ENCODE data around the gene BTD. TPM values are rescaled to one million over a fixed set of nuclear protein-coding genes. Genes with fewer than 3 reads are reported as not detected.

BTD gene
- total and polyA plus RNA-seq, 4 donors = 45.8 to 78.1 (median 47.8) TPM

DNA sequence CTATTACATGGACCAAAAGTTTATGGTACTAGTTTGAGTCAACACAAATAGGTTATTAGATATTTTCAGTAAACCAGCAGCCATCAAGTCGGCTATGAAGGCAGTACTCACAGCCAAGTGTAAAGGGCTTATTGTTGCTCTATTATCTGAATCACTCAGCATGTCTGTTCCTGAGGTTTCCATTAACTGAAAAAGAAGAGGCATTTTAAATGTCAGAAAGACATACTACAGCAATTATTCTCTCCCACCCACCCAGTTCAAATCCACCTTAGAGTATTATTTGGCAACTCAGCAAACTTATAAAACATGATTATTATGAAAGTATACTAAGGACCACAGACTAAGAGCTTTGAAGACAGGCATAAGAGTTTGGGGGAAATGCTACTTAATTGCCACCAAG is 93.1 kb downstream of the BTD start (continued):
- TF ChIP-seq, protein P1, sequence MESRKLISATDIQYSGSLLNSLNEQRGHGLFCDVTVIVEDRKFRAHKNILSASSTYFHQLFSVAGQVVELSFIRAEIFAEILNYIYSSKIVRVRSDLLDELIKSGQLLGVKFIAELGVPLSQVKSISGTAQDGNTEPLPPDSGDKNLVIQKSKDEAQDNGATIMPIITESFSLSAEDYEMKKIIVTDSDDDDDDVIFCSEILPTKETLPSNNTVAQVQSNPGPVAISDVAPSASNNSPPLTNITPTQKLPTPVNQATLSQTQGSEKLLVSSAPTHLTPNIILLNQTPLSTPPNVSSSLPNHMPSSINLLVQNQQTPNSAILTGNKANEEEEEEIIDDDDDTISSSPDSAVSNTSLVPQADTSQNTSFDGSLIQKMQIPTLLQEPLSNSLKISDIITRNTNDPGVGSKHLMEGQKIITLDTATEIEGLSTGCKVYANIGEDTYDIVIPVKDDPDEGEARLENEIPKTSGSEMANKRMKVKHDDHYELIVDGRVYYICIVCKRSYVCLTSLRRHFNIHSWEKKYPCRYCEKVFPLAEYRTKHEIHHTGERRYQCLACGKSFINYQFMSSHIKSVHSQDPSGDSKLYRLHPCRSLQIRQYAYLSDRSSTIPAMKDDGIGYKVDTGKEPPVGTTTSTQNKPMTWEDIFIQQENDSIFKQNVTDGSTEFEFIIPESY (IDR thresholded peaks at IDR 0.05) = no peak
- no peak for TF ChIP-seq ATF3 (IDR thresholded peaks at IDR 0.05)
- no peak for TF ChIP-seq GABPA (IDR thresholded peaks at IDR 0.05 in 1 of 2, conservative IDR thresholded peaks at IDR 0.05 in 1 of 2)
- no peak for TF ChIP-seq JUND (IDR thresholded peaks at IDR 0.05)
- no peak for TF ChIP-seq RXRA (IDR thresholded peaks at IDR 0.05)
- TF ChIP-seq MAX (IDR thresholded peaks at IDR 0.05) = no peak
- no peak for TF ChIP-seq RAD21 (IDR thresholded peaks at IDR 0.05)
- TF ChIP-seq HNF4G (IDR thresholded peaks at IDR 0.05) = no peak
- no peak for TF ChIP-seq SP1 (IDR thresholded peaks at IDR 0.05)
- TF ChIP-seq FOXA1 (IDR thresholded peaks at IDR 0.05) = no peak
- no peak for TF ChIP-seq FOXA2 (IDR thresholded peaks at IDR 0.05)
- TF ChIP-seq HNF4A (conservative IDR thresholded peaks at IDR 0.05) = no peak
- no peak for TF ChIP-seq NR2F2 (IDR thresholded peaks at IDR 0.05)

Small RNA genes within 50 kb of the gene (small RNA-seq; reads per million reads assigned to genes)
- gene MIR3134 = not detected

Other genes starting within 250 kb of the BTD start
- gene METTL6, start 174.2 kb upstream of the BTD start, total RNA-seq = 1 to 10 TPM; 8.7 to 9.1 TPM
- gene METTL6, start 174.2 kb upstream of the BTD start, polyA plus RNA-seq = 1 to 10 TPM; 2.0 to 3.1 TPM
- 10 to 100 TPM; 12.6 to 15.0 TPM for gene EAF1, start 174.1 kb upstream of the BTD start, total RNA-seq
- 10 to 100 TPM in 1 of 2 donors, 1 to 10 TPM in 1; 4.6 to 10.2 TPM for gene EAF1, start 174.1 kb upstream of the BTD start, polyA plus RNA-seq
- gene COLQ, start 80.0 kb upstream of the BTD start, total RNA-seq = 1 to 10 TPM in 1 of 2 donors, under 1 TPM in 1; 0.33 to 1.0 TPM
- gene COLQ, start 80.0 kb upstream of the BTD start, polyA plus RNA-seq = 1 to 10 TPM in 1 of 2 donors, under 1 TPM in 1; 0.27 to 2.6 TPM
- gene HACL1, start 176 bp upstream of the BTD start, total RNA-seq = 10 to 100 TPM; 13.4 to 46.9 TPM
- 10 to 100 TPM; 28.2 to 36.2 TPM for gene HACL1, start 176 bp upstream of the BTD start, polyA plus RNA-seq
- gene ANKRD28, start 196.2 kb downstream of the BTD start, total RNA-seq = 10 to 100 TPM; 23.9 to 39.1 TPM
- gene ANKRD28, start 196.2 kb downstream of the BTD start, polyA plus RNA-seq = 1 to 10 TPM; 9.2 to 9.8 TPM

All from liver (tissue), 6 donors.